HepG2 (cell line): ENCODE data around the gene FCER1G.

Source experiments
- CBX2 ChIP-seq, 2 experiments: fragments of 200-600 bp in 1 of 2; sonication (generic); formaldehyde crosslinking in 1 of 2; IDR thresholded peaks; 2 replicates each; pipeline versions ENCODE4 v1.7.0 to v1.8.1; 2018 to 2022; ENCODE audit warnings: low read depth in 2 of 2, low read length in 1 of 2, mild to moderate bottlenecking in 1 of 2, missing genetic modification reagents in 1 of 2
- KAT2B ChIP-seq: fragments of 150-350 bp; IDR thresholded peaks from 2 replicates; pipeline ENCODE4 v1.6.1; 2014; ENCODE audit warnings: low read depth, low read length, borderline replicate concordance
- MAFK ChIP-seq, 2 experiments: IDR thresholded peaks in 1 of 2; conservative IDR thresholded peaks in 1 of 2; 2 replicates each; pipeline ENCODE4 v1.6.1; 2011; ENCODE audit warnings: improper control_type of control experiment in 2 of 2, low read length in 2 of 2
- MLX ChIP-seq: IDR thresholded peaks from 2 replicates; pipeline ENCODE4 v1.6.1; 2016
- ZC3H13 ChIP-seq: sonication (generic); formaldehyde crosslinking; IDR thresholded peaks from 2 replicates; pipeline ENCODE4 v1.8.1; 2023; ENCODE audit warnings: mild to moderate bottlenecking, missing genetic modification reagents, moderate library complexity
- ZFP91 ChIP-seq: sonication (generic); formaldehyde crosslinking; IDR thresholded peaks from 2 replicates; pipeline ENCODE4 v1.9.0; 2022; ENCODE audit warnings: missing genetic modification reagents, mild to moderate bottlenecking, borderline replicate concordance
- TF ChIP-seq, protein P1 (sequence below): sonication (generic); formaldehyde crosslinking; IDR thresholded peaks from 2 replicates; pipeline ENCODE4 v1.4.0; 2020; ENCODE audit warnings: missing genetic modification reagents, borderline replicate concordance
- TF ChIP-seq, protein P2 (sequence below): sonication (generic); formaldehyde crosslinking; IDR thresholded peaks from 2 replicates; pipeline ENCODE4 v1.5.1; 2020; ENCODE audit warnings: mild to moderate bottlenecking, missing genetic modification reagents, moderate library complexity

- TF ChIP-seq, protein P1, sequence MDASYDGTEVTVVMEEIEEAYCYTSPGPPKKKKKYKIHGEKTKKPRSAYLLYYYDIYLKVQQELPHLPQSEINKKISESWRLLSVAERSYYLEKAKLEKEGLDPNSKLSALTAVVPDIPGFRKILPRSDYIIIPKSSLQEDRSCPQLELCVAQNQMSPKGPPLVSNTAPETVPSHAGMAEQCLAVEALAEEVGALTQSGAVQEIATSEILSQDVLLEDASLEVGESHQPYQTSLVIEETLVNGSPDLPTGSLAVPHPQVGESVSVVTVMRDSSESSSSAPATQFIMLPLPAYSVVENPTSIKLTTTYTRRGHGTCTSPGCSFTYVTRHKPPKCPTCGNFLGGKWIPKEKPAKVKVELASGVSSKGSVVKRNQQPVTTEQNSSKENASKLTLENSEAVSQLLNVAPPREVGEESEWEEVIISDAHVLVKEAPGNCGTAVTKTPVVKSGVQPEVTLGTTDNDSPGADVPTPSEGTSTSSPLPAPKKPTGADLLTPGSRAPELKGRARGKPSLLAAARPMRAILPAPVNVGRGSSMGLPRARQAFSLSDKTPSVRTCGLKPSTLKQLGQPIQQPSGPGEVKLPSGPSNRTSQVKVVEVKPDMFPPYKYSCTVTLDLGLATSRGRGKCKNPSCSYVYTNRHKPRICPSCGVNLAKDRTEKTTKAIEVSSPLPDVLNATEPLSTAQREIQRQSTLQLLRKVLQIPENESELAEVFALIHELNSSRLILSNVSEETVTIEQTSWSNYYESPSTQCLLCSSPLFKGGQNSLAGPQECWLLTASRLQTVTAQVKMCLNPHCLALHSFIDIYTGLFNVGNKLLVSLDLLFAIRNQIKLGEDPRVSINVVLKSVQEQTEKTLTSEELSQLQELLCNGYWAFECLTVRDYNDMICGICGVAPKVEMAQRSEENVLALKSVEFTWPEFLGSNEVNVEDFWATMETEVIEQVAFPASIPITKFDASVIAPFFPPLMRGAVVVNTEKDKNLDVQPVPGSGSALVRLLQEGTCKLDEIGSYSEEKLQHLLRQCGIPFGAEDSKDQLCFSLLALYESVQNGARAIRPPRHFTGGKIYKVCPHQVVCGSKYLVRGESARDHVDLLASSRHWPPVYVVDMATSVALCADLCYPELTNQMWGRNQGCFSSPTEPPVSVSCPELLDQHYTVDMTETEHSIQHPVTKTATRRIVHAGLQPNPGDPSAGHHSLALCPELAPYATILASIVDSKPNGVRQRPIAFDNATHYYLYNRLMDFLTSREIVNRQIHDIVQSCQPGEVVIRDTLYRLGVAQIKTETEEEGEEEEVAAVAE, result no peak
- TF ChIP-seq MAFK (conservative IDR thresholded peaks at IDR 0.05 in 1 of 2, IDR thresholded peaks at IDR 0.05 in 1 of 2; ENCODE audit: low read length in 2 of 2) (no peak), MLX (CRISPR knock-in tag) (no peak), ZFP91 (no peak), KAT2B (no peak), ZC3H13 (CRISPR knock-in tag) (no peak), CBX2 (IDR thresholded peaks at IDR 0.05; ENCODE audit: low read depth, low read length) (no peak), CBX2 (CRISPR knock-in tag; IDR thresholded peaks at IDR 0.05; ENCODE audit: low read depth) (no peak)
- TF ChIP-seq, protein P2, sequence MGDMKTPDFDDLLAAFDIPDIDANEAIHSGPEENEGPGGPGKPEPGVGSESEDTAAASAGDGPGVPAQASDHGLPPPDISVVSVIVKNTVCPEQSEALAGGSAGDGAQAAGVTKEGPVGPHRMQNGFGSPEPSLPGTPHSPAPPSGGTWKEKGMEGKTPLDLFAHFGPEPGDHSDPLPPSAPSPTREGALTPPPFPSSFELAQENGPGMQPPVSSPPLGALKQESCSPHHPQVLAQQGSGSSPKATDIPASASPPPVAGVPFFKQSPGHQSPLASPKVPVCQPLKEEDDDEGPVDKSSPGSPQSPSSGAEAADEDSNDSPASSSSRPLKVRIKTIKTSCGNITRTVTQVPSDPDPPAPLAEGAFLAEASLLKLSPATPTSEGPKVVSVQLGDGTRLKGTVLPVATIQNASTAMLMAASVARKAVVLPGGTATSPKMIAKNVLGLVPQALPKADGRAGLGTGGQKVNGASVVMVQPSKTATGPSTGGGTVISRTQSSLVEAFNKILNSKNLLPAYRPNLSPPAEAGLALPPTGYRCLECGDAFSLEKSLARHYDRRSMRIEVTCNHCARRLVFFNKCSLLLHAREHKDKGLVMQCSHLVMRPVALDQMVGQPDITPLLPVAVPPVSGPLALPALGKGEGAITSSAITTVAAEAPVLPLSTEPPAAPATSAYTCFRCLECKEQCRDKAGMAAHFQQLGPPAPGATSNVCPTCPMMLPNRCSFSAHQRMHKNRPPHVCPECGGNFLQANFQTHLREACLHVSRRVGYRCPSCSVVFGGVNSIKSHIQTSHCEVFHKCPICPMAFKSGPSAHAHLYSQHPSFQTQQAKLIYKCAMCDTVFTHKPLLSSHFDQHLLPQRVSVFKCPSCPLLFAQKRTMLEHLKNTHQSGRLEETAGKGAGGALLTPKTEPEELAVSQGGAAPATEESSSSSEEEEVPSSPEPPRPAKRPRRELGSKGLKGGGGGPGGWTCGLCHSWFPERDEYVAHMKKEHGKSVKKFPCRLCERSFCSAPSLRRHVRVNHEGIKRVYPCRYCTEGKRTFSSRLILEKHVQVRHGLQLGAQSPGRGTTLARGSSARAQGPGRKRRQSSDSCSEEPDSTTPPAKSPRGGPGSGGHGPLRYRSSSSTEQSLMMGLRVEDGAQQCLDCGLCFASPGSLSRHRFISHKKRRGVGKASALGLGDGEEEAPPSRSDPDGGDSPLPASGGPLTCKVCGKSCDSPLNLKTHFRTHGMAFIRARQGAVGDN (CRISPR knock-in tag), result no peak
Measured at GRCh38 chr1:161191971-161192370, 23.1 kb upstream of the FCER1G start.
